NCI-H146 (cell line): ENCODE measurements around the gene SLC66A1.

Source experiments
- DNase-seq: peaks from one replicate; lab custom pipeline; 2025; lab: John Stamatoyannopoulos, UW

Gene SLC66A1

GRCh38 chr1:19305880-19306279 lies 6.2 kb upstream of the SLC66A1 start:
- no peak for DNase-seq

DNA sequence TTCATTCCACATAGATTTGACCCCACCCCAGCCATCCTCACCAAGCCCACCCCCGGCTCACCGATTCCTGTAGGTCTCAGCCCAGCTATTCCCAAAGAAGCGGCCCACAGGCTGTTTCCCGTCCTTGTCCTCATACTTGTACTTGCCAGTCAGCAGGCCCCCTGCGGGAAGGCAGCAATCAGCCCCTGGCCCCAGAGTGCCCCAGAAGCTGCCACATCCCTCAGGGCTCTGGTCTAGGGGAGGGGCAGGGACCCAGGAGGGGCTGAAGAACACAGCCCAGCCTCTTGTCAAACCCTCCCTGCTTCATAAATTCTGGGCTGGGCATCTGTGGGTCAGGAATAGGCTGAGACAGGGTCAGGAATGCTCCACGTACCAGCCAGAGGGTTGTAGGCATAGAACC lies 5.2 kb upstream of the SLC66A1 start:
- DNase-seq = no peak

DNA sequence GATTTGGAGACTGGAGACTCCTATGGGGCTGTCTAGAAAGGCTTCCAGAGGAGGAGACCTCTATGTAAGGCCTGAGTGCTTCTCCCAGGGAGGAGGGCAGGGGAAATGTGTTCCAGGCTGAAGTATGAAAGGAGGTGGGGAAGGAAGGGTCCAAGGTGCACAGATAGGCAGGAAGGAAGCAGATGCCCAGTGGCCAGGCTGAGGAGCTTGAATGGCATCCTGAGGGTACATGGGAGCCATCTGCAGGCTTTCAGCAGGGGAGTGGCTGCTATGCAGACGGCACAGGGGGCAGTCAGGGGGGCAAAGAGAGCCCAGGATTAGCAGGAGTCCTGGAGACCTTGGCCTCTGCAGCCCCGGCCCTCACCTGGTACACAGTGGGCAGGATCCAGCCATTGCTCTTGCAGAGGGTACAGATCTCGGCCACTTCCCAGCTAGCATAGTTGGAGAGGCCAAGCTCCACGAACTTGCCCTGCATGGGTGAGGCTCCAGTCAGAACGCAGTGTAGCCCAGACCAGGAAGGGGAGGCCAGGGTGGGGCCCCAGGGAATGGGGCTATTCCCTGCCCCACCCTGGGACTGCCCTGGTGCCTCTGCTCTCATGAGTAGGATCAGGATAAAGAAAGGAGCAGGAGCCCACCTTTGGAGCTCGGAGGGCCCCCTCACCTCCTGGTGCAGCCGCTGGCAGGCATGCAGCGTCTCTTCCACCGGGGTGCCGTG lies 4.2 kb upstream of the SLC66A1 start:
- DNase-seq = no peak

DNA sequence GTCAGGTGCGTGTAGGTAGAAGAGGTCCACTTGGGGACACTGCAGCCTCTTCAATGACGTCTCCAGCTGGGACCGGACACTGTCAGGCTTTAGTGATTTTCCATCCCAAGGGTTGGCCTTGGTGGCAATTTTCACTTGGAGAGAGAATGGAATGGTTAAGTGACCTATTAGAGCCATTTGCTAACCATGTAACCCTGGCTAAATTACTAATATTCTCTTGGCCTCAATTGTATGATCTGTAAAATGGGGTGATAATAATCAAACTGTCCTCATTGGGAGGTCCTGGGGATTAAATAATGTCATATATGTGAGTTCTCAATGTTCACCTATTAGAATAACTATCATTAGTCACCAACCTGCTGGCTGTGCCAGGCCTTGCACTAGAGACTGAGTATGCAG lies 3.6 kb upstream of the SLC66A1 start:
- DNase-seq = no peak

- DNase-seq = no peak
These were observed 2.9 kb upstream of the SLC66A1 start for GRCh38 chr1:19309123-19309813.

- no peak for DNase-seq
These were observed 2.1 kb upstream of the SLC66A1 start for GRCh38 chr1:19310061-19310460.

- DNase-seq = no peak
These were observed 1.2 kb upstream of the SLC66A1 start for GRCh38 chr1:19310720-19311502.

DNA sequence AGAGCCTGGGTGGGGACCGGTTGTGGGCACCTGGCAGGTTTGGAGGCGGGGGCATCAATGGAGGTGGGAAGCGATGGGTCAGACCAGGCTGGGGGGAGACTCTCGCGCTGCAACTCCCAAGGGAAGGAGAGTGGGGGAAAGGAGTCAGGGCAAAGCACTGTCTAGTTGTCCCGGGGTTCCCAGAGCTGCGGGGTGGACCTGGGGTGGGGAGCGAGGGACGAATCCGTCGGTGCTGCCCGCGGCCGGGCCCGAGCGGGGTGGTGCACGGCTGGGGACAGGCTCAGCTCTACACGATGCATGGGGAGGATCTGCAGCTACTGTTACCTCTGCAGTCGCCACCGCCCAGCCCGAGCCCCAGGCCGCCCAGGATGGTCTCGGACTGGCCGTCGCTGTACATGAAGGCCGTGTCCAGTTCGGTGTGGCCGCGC lies 609 bp upstream of the SLC66A1 start:
- no peak for DNase-seq

GRCh38 chr1:19312782-19313635 lies 883 bp downstream of the SLC66A1 start:
- no peak for DNase-seq

- DNase-seq = no peak
These were observed 1.5 kb downstream of the SLC66A1 start for GRCh38 chr1:19313636-19313959.

DNA sequence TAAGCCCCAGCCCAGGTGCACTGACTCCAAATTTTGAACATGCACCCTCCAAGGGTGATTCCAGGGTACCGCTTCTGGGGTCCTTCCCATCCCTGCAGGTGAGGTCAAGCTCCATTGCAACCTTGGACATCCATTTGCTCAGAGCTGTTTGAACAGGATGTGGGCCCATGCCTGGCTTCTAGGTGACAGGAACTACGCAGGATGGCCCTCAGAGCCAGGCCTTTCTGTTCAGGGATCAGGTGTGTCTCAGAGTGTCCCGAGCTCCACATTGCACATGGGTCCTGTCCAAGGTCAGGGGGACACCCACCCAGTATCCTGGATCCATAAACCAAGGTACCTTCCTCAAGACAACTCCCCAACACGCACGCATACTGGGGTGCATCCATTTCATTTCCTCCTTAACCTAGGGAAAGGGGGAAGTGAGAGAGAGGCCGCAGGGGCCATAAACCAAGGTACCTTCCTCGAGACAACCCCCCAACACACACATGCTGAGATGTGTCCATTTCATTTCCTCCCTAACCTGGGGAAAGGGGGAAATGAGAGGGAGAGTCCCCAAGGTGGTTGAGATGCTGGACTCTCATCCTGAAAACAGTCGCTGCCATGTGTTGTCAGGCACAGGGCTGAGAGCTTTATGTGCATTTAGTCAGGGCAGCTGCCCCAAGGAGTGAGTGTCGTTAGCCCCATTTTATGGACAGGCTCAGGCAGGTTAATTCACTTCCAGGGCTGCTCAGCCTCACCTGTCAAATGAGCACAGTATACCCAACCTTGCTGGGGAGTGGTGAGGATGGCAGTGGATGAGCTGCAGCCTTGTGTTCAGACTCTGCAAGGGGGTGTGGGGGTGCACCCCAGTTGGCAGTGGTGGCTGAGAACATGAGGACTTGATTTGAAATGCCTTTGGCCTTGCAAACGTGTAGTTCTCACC lies 2.1 kb downstream of the SLC66A1 start:
- no peak for DNase-seq

DNA sequence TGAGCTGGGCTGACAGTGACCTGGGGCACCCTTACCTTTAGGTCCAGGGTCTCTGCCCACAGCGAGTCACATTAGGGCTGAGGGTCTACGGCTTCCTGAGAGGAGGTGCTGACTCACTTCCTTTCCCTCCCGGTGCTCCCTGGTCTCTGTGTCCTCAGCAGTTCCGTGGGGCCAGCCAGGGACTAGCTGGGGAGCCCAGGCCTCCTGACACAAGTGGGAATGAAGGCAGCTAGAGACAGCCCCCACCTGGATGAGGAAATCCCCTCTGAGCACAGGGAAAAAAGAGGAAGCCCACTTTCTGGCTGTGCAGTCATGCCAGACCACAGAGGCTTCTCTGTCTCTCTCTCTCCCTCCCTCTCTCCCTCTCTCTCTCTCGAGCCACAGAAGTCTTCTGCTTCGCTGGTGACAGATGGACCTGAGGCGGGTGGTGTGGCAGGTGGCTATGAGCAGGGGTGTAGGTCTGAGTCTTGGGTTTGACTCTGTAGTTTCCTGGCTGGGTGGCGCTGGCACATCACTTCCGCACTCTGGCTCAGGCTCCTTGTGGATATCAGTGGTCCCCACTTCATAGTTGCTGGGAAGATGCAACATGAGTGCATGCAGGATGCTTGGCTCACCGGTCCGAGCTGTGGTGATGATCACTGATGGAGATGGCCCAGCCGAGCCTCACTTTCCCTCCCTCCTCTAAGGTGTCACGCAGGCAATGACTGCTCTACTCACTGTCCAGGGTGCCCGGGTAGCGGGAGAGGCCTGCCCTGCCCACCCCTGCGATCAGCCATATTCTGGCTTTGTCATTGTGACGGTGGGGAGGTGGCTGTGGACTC lies 3.5 kb downstream of the SLC66A1 start:
- no peak for DNase-seq

DNA sequence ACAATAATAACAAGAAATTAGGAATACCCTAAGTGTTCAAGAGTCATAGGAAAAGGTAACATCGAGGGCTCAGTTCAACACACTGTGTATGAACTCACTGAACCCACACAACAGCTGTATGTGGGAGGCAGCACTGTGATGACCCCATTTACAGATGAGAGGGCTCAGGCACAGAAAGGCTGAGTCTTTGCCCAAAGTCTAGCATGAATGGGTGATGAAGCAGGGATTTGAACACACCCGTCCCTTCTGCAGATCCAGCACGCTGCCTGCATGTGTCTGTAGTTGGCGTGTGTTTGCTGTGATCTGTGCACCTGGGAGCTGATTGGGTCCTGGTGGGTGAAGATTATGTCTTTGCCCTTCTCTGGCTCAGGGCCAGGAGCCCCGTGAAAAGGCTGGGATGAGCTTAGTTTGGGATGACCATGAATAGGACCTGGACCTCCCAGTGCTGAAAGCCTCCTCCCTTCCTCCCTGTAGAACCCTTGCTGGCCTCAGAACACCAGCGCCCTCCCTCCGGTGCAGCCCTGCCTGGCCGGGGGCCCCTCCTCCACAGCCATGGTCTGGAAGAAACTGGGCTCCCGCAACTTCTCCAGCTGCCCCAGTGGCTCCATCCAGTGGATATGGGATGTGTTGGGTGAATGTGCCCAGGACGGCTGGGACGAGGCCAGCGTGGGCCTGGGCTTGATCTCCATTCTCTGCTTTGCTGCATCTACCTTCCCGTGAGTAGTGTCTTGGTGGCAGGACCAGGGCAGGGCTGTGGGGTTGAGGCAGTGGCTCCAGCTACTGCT lies 5.2 kb downstream of the SLC66A1 start:
- no peak for DNase-seq

DNA sequence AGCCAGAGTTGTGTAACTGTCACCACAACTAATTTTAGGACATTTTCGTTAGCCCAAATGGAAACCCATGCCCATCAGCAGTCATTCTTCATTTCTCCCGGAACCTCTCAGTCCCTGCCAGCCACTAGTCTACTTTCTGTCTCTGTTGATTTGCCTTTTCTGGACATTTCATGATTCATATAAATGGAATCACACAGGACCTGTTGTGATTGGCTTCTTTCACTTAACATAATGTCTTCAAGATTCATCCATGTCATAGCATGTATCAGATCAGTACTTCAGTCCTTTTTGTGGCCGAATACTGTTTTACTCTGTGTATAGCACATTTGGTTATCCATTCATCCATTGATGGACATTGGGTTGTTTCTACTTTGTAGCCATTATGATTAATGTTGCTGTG lies 7.1 kb downstream of the SLC66A1 start:
- DNase-seq = no peak

DNA sequence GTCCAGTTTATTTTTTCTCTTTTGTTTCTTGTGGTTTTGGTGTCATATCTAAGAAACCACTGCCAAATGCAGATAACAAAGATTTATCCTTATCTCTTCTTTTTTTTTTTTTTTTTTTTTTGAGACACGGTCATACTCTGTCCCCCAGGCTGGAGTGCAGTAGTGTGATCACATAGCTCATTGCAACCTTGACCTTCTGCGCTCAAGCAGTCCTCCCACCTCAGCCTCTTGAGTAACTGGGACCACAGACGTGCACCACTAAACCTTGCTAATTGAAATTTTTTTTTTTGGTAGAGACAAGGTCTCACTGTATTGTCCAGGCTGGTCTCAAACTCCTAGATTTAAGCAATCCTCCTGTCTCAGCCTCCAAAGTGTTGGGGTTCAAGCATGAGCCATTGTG lies 8.9 kb downstream of the SLC66A1 start:
- no peak for DNase-seq

DNA sequence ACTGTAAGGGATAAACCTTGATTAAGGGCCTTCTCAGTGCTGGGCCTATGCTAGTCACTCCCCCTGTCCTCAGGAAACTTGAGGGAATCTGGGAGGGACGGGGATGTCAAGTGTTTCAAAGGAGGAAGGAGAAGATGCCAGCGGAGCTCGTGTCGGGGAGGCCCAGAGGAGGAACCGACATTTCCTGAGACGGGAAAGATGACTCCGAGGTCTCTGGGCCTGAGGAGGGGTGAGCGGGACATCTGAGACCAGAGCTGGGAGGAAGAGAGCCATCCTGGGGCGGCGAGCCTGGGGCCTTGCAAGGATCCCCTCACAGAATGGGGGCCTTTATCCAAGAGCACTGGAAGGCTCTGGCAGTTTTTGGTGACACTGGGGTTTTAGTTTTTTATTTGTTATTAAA lies 10.4 kb downstream of the SLC66A1 start:
- no peak for DNase-seq

GRCh38 chr1:19323987-19324664 lies 12.0 kb downstream of the SLC66A1 start:
- no peak for DNase-seq

- DNase-seq = no peak
These were observed 12.5 kb downstream of the SLC66A1 start for GRCh38 chr1:19324665-19324990.

DNA sequence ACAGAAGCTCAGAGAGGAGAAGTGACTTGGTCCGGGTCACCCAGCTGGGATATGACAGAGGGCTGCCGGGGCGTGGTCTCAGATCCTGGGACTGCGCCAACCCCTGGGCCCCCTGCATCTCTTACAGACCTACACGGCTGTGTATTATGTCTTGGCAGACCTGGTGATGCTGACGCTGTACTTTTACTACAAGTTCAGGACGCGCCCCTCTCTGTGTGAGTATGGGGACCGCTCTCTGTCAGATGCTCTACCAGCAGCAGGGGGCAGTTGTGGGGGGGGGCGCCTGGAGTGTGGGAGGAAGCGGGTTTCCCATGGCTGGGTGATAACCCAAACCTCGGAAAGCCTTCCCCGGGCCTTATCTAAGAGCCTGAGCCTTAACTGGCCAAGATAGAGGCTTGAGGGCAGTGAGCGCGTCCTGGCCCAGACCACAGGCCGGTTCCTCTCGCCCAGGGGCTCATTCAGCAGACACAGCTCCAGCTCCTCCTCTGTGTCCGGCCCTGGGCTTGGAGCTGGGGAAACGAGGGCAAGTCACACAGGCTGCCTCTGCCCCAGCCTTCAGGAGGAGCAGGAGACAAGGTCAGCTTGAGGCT lies 13.3 kb downstream of the SLC66A1 start:
- no peak for DNase-seq
